ENCODE results near the gene UAP1L1.
"Not testable (repeated sequence)": the region's sequence is repeated elsewhere in the genome, so short reads cannot be mapped to it uniquely, and the experiment has no call there.

Gene UAP1L1

GRCh38 chr9:137116728-137117127, 39.4 kb downstream of the UAP1L1 start:
- DNase-seq: no peak

- no peak for DNase-seq
These were observed 40.0 kb downstream of the UAP1L1 start for GRCh38 chr9:137117269-137117731.

DNA sequence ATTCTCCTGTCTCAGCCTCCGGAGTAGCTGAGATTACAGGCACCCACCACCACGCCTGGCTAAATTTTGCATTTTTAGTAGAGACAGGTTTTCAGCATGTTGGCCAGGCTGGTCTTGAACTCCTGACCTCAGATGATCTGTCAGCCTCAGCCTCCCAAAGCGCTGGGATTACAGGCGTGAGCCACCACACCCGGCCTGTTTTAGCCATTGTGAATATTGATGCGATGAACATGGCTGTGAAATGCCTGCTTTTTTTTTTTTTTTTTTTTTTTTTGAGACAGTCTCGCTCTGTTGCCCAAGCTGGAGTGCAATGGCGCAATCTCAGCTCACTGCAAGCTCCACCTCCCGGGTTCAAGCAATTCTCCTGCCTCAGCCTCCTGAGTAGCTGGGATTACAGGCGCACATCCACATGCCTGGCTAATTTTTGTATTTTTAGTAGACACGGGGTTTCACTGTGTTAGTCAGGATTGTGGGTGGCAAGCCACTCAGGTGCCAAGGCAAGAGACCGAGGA, 40.8 kb downstream of the UAP1L1 start:
- not testable (repeated sequence) for DNase-seq

DNA sequence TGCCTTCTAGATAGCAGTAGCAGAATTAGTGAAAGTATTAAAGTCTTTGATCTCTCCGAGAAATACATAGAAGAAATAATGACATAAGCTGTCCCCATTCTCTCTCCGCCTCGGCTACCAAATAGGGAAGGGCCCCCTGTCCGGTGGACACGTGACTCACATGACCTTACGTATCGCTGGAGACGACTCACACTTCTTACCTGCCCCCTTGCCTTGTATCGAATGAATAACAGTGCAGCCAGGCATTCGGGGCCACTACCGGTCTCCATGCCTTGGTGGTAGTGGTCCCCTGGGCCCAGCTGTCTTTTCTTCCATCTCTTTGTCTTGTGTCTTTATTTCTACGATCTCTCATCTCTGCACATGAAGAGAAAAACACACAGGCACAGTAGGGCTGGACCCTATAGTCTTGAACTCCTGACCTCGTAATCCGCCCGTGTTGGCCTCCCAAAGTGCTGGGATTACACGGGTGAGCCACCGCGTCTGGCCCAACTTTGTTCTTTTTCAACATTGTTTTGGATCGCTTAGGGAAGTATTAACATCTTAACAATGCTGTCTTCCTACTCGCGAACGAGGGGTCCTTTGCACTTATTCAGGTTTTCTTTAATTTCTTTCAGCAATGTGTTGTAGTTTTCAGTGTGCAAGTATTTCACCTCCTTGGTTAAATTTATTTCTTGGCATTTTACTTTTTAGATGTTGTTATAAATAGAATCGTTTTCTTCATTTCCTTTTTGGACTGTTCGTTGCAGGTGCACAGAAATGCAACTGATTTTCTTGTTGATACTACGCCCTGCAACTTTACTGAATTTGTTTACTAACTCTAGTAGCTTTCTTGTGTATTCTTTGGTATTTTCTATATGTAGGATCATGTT, 44.8 kb downstream of the UAP1L1 start:
- DNase-seq: not testable (repeated sequence)

GRCh38 chr9:137122796-137123467, 45.6 kb downstream of the UAP1L1 start:
- DNase-seq: not testable (repeated sequence)

- no peak for DNase-seq
These were observed 46.1 kb downstream of the UAP1L1 start for GRCh38 chr9:137123468-137123837.

- not testable (repeated sequence) for DNase-seq
These were observed 46.7 kb downstream of the UAP1L1 start for GRCh38 chr9:137123952-137124462.

GRCh38 chr9:137126786-137127185, 49.5 kb downstream of the UAP1L1 start:
- no peak for DNase-seq

GRCh38 chr9:137127301-137128157, 50.2 kb downstream of the UAP1L1 start:
- no peak for DNase-seq

DNA sequence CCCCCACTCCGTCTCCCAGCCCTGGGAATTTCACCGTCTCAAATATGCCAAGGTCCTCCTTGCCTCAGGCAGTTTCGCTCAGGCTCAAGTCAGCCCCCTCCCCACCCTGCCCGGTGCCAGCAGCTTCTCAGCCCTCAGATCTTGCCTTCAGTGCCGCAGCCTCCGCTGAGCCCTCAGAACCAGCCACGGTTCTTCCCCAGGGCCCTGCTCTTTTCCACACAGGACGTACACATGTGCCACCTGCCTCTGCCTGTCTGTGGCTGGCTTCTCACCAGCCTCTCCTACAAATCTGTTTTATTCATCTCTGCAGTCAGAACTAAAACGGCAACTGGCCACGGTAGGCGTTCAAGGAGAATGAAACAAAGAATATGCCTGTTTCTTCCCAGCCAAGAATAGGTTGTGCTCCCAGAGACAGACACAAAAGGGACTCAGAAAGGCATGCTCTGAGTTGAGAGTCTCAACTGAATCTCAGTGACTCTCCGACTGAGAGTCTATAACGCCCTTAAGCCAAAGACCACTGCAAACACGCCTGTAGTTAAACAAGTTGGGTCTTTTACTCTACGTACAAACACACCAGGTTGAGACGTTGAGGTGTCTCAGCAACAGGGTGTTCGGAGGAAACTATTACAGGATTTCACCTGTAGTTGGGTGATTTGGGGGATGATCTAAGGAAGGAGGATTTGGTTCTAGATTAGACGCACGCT, 51.0 kb downstream of the UAP1L1 start:
- DNase-seq: no peak

GRCh38 chr9:137128862-137129455, 51.6 kb downstream of the UAP1L1 start:
- DNase-seq: no peak

DNA sequence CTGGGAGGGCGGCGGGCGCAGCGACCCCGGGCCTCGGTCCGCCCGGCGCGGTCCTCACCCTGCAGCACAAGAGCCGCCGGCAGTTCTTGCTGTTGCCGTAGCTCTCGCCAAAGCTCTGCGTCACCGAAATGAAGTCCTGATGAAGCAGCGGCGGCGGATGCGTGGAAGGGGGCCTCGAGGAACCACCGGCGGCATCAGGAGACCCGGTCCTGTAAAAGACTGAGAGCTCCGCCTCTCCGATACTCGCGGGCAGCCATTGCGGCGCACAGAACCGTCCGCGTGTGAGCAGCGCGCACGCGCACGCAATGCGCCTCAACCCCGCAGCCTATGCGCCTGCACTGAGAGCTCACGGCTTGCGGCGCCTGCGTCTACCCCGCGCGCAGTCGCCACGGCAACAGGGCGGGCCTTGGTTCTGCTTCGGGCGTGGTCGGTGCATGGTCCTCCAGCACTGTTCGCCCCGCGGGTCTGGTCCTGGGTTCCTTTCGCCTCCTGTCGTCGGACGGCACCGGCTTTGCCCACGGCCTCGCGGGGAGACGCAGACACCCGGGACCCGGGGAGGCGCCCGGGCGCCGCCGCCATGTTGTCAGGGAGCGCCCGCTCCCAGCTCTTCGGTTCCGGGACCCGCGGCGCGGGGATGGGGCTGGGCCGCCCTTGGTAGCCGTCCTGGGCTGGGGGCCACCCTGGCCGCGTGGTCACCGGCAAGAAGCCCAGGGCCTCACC, 52.3 kb downstream of the UAP1L1 start:
- DNase-seq: peak; percentile 86 to 96

DNA sequence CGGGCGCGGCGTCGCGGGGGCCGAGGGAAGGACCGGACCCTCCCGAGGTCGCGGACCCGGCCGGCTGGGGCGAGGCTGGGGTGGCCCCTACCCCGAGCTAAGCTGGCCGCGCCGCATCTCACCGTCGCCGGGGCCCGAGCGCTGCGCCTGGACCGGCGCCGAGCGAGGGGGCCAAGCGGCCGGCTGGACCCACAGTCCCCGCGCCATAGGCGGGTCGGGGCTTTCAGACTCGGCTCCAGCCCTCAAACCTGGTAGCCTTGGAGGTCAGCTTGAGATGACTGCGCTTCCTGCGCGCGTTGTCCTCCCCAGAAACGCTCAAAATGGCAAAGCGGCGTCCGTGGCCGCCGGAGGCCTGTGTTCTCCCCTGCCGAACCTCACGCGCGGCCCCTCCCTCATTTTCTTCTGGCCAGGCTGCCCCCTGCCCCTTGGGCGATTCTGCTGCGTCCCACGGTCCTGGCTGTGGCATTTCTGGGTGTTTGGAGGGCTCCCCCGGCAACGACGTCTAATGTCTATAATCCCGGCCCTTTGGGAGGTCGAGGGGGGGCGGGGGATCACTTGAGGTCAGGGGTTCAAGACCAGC, 52.9 kb downstream of the UAP1L1 start:
- peak in 1 of 2 experiments; percentile 23 for DNase-seq

Data from NCI-H2081 (cell line).